ENCODE results near the gene MIS18BP1.
"Not testable (repeated sequence)": the region's sequence is repeated elsewhere in the genome, so short reads cannot be mapped to it uniquely, and the experiment has no call there.

DNA sequence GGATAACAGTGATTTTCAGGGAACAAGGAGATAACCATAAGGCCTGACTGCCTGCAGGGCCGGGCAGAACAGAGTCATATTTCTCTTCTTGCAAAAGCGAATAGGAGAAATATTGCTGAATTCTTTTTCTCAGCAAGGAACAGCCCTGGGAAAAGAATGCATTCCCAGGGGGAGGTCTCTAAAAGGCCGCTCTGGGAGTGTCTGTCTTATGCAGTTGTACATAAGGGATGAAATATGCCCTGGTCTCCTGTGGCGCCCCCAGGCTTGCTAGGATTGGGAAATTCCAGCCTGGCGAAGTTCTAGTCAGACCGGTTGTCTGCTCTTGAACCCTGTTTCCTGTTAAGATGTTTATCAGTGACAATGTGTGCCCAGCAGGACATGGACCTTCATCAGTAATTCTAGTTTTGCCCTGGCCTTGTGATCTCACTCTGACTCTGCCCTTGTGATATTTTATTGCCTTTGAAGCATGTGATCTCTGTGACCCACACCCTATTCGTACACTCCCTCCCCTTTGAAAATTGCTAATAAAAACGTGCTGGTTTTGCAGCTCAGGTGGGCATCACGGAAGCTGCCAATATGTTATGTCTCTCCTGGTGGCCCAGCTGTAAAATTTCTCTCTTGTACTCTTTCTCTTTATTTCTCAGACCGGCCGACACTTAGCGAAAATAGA is 28.9 kb upstream of the MIS18BP1 start:
- TF ChIP-seq, protein P1, sequence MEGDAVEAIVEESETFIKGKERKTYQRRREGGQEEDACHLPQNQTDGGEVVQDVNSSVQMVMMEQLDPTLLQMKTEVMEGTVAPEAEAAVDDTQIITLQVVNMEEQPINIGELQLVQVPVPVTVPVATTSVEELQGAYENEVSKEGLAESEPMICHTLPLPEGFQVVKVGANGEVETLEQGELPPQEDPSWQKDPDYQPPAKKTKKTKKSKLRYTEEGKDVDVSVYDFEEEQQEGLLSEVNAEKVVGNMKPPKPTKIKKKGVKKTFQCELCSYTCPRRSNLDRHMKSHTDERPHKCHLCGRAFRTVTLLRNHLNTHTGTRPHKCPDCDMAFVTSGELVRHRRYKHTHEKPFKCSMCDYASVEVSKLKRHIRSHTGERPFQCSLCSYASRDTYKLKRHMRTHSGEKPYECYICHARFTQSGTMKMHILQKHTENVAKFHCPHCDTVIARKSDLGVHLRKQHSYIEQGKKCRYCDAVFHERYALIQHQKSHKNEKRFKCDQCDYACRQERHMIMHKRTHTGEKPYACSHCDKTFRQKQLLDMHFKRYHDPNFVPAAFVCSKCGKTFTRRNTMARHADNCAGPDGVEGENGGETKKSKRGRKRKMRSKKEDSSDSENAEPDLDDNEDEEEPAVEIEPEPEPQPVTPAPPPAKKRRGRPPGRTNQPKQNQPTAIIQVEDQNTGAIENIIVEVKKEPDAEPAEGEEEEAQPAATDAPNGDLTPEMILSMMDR (IDR thresholded peaks at IDR 0.05): not testable (repeated sequence)
- not testable (repeated sequence) for TF ChIP-seq RAD21 (IDR thresholded peaks at IDR 0.05; ENCODE audit: low read length); FOXM1 (IDR thresholded peaks at IDR 0.05; ENCODE audit: low read depth); EP300 (IDR thresholded peaks at IDR 0.05; ENCODE audit: borderline replicate concordance in 1 of 2, low read depth in 1 of 2, low read length in 1 of 2); GATA2 (CRISPR knock-in tag; IDR thresholded peaks at IDR 0.05); POLR2AphosphoS5 (IDR thresholded peaks at IDR 0.05; ENCODE audit: low read depth, low read length); JUND (IDR thresholded peaks at IDR 0.05); TEAD4 (IDR thresholded peaks at IDR 0.05; ENCODE audit: borderline replicate concordance, insufficient read depth); RFX5 (IDR thresholded peaks at IDR 0.05; ENCODE audit: low read length); TAF1 (IDR thresholded peaks at IDR 0.05; ENCODE audit: borderline replicate concordance, low read depth, low read length); SIN3A (IDR thresholded peaks at IDR 0.05; ENCODE audit: borderline replicate concordance, low read depth, low read length)
- TF ChIP-seq, protein P2, sequence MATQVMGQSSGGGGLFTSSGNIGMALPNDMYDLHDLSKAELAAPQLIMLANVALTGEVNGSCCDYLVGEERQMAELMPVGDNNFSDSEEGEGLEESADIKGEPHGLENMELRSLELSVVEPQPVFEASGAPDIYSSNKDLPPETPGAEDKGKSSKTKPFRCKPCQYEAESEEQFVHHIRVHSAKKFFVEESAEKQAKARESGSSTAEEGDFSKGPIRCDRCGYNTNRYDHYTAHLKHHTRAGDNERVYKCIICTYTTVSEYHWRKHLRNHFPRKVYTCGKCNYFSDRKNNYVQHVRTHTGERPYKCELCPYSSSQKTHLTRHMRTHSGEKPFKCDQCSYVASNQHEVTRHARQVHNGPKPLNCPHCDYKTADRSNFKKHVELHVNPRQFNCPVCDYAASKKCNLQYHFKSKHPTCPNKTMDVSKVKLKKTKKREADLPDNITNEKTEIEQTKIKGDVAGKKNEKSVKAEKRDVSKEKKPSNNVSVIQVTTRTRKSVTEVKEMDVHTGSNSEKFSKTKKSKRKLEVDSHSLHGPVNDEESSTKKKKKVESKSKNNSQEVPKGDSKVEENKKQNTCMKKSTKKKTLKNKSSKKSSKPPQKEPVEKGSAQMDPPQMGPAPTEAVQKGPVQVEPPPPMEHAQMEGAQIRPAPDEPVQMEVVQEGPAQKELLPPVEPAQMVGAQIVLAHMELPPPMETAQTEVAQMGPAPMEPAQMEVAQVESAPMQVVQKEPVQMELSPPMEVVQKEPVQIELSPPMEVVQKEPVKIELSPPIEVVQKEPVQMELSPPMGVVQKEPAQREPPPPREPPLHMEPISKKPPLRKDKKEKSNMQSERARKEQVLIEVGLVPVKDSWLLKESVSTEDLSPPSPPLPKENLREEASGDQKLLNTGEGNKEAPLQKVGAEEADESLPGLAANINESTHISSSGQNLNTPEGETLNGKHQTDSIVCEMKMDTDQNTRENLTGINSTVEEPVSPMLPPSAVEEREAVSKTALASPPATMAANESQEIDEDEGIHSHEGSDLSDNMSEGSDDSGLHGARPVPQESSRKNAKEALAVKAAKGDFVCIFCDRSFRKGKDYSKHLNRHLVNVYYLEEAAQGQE (IDR thresholded peaks at IDR 0.05; ENCODE audit: low read depth, low read length): not testable (repeated sequence)
- TF ChIP-seq, protein P3, sequence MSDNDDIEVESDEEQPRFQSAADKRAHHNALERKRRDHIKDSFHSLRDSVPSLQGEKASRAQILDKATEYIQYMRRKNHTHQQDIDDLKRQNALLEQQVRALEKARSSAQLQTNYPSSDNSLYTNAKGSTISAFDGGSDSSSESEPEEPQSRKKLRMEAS (IDR thresholded peaks at IDR 0.05; ENCODE audit: low read depth): not testable (repeated sequence)

Measured in SK-N-SH (cell line).